Activated naive CD8-positive, alpha-beta T cell (primary cell): ENCODE results near the gene SUGP1.
"Not testable (repeated sequence)": the region's sequence is repeated elsewhere in the genome, so short reads cannot be mapped to it uniquely, and the experiment has no call there.

Experiments
- H3K27ac Mint-ChIP-seq: one replicate; pipeline ENCODE4 v1.8.0; 2021; ENCODE audit warnings: mixed read lengths
- H3K27me3 Mint-ChIP-seq: one replicate; pipeline ENCODE4 v1.8.0; 2021; ENCODE audit warnings: mixed read lengths
- H3K36me3 Mint-ChIP-seq: one replicate; pipeline ENCODE4 v1.8.0; 2021; ENCODE audit warnings: mixed read lengths
- H3K4me1 Mint-ChIP-seq: one replicate; pipeline ENCODE4 v1.8.0; 2021; ENCODE audit warnings: low read depth, mixed read lengths
- H3K4me3 Mint-ChIP-seq: one replicate; pipeline ENCODE4 v1.8.0; 2021; ENCODE audit warnings: mild to moderate bottlenecking, mixed read lengths
- H3K9me3 Mint-ChIP-seq: one replicate; pipeline ENCODE4 v1.8.0; 2021; ENCODE audit warnings: low read depth, mixed read lengths

SUGP1 gene

DNA sequence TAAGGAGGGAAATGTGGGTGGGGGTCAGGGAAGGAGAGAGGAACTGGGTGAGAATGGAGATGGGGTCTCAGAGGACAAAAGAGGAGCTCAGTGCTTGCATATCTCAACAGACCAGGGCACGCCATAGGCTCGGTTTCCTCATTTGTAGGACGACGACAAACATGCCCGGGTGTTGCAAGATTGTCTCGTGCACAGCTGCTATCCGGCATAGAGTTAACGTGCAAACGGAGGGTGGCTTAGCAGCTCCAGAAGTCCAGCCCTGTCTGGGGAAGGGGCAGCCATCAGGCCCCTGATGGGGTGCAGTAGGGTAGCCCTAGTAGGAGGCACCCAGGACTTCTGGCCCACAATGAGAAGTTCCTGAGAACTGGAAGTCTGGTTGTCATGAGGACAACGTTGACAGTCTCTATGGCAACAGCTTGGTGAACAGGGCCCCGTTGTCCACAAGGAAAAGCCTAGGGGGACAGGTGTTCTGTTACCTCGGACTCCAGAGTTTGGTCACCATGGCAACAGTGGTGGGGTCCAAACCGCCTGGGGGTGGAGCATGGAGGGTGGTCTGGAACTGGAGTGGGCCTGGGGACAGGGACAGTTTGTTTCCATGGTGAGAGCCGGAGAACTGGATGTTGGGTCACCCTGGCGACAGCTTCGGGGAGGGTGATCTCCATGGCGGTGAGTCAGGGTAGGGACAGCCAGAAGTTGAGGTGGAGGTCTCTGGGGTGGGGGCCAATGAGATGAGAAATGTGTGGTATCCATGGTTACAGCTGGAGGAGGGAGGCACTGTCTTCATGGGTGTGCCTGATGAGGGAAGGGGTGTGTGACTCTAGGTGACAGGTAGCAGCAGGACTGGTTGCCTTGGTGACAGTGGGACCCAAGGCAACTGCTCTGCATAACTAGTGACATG is 64.0 kb downstream of the SUGP1 start:
- Mint-ChIP-seq H3K36me3 (no peaks in the 10 kb centered on the region), H3K4me3 (no peak overlapping the region), H3K4me1 (peaks cover 4% of the 10 kb centered on the region), H3K27ac (no peak overlapping the region), H3K27me3 (peaks cover 33% of the 10 kb centered on the region), H3K9me3 (no peaks in the 10 kb centered on the region)

DNA sequence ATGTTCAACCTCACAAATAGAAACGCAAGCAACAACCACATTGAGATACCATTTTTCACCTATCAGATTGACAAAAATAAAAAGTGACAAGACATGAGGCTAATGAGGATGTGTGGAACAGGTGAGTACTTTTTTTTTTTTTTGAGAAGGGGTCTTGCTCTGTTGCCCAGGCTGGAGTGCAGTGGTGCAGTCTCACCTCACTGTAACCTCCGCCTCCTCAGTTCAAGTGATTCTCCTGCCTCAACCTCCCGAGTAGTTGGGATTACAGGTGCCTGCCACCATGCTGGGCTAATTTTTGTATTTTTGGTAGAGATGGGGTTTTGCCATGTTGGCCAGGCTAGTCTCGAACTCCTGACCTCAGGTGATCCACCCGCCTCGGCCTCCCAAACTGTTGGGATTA is 66.9 kb downstream of the SUGP1 start:
- not testable (repeated sequence) for H3K4me1 Mint-ChIP-seq, H3K27ac Mint-ChIP-seq, H3K4me3 Mint-ChIP-seq, H3K9me3 Mint-ChIP-seq, H3K36me3 Mint-ChIP-seq
- peaks cover 29% of the 10 kb centered on the region for H3K27me3 Mint-ChIP-seq

DNA sequence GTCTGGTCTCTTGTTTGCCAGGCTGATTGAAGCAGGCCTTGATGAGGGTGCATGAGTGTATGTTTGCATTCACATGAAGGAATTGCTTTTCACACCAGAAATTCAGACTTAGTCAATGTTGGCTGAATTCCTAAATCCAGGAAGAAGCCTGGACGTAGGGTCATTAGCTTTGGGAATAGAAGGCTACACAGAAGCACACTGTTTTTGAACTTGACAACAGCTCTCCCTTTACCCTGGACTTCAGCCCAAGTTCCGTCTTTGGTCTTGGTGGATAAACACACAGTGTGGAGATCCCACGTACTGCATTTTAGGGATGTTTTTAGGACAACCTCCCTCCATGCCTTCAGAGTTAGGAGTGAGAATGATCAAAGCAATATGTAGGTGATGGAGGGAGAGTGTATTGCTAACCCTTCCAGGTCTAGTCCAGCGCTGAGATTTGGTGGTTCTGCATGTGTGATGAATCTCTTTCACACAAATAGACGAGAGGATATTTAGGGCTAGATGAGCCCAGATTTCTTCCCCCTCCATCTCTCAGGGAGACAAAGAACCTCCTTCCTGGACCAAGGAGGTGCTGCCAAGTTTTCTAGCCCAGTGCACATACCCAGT is 70.0 kb downstream of the SUGP1 start:
- no peaks in the 10 kb centered on the region for H3K9me3 Mint-ChIP-seq
- peaks cover 19% of the 10 kb centered on the region for H3K27me3 Mint-ChIP-seq
- H3K4me3 Mint-ChIP-seq, result no peak overlapping the region
- no peaks in the 10 kb centered on the region for H3K4me1 Mint-ChIP-seq
- no peaks in the 10 kb centered on the region for H3K36me3 Mint-ChIP-seq
- H3K27ac Mint-ChIP-seq, result no peak overlapping the region

DNA sequence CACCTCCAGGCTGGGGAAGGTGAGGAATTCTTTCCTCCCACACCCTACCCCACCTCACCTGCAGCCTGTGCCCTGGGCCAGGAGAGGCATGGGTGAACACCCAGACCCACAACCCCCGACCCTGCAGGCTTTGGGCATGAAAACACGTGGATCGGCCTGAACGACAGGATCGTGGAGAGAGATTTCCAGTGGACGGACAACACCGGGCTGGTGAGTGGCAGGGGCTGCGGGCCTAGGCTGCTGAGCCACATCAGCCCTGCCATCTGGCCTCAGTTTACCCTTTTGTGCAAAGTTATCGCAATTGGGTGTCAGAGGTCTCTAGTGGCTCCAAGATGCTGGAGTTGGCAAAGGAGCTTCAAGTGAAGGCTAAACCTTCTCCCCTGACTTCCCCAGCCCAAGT is 79.8 kb downstream of the SUGP1 start:
- peaks cover 2% of the 10 kb centered on the region for H3K36me3 Mint-ChIP-seq

DNA sequence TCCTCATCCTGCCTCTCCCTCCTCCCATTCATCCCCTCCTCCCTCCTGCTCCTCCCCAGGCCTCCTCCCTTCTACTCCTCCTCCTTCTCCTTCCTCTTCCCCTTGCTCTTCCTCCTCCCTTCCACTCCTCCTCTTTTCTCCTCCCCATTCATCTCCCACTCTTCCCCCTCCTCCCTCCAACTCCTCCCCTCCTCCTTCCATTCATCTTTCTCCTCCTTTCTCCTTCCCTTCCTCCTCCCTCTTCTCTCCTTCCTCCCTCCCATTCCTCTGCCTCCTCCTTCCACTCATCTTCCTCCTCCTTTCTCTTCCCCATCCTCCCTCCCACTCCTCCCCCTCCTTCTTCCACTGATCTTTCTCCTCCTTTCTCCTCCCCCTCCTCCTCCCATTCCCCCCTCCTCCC is 80.6 kb downstream of the SUGP1 start:
- H3K4me3 Mint-ChIP-seq, result no peak overlapping the region
- peaks cover 6% of the 10 kb centered on the region for H3K9me3 Mint-ChIP-seq
- H3K27ac Mint-ChIP-seq, result no peak overlapping the region
- H3K4me1 Mint-ChIP-seq, result no peaks in the 10 kb centered on the region
- peaks cover 2% of the 10 kb centered on the region for H3K36me3 Mint-ChIP-seq
- peaks cover 15% of the 10 kb centered on the region for H3K27me3 Mint-ChIP-seq

More for the DNA sequence above, 79.8 kb downstream of the SUGP1 start:
- H3K4me3 Mint-ChIP-seq, result no peak overlapping the region
- H3K9me3 Mint-ChIP-seq, result peaks cover 6% of the 10 kb centered on the region
- H3K4me1 Mint-ChIP-seq, result no peaks in the 10 kb centered on the region
- H3K27ac Mint-ChIP-seq, result no peak overlapping the region
- peaks cover 15% of the 10 kb centered on the region for H3K27me3 Mint-ChIP-seq

DNA sequence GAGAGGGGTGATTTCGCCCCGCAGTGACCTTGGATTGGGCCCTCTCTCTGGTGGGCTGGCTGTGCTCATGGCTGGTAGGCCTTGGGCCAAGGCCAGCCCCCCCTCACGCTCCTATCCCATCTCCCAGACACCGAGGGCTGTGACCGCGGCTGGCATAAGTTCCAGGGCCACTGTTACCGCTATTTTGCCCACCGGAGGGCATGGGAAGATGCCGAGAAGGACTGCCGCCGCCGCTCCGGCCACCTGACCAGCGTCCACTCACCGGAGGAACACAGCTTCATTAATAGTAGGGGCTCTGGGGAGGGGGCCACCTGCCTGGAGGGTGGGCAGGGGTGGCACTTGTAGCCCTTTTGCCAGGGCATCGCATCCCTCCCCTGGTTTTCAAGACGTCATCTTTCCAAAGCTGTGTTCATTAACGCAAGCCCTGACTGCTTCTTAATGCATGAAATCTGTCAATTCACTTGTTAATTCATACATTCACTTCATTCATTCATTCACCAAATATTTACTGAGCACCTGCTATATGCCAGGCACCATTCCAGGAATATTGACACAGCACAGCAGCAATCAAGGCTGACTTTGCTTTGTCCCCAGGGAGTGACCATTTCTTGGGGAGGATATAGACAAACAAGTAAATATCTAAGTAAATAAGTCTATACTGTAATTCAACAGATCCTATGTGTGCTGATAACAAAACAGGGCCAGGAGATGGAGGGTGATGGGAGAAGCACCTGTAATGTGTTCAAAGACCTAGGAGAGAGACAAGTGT is 82.0 kb downstream of the SUGP1 start:
- no peak overlapping the region for H3K4me3 Mint-ChIP-seq
- H3K36me3 Mint-ChIP-seq, result peaks cover 2% of the 10 kb centered on the region
- peaks cover 6% of the 10 kb centered on the region for H3K9me3 Mint-ChIP-seq
- no peak overlapping the region for H3K27ac Mint-ChIP-seq
- no peaks in the 10 kb centered on the region for H3K4me1 Mint-ChIP-seq
- peaks cover 15% of the 10 kb centered on the region for H3K27me3 Mint-ChIP-seq

DNA sequence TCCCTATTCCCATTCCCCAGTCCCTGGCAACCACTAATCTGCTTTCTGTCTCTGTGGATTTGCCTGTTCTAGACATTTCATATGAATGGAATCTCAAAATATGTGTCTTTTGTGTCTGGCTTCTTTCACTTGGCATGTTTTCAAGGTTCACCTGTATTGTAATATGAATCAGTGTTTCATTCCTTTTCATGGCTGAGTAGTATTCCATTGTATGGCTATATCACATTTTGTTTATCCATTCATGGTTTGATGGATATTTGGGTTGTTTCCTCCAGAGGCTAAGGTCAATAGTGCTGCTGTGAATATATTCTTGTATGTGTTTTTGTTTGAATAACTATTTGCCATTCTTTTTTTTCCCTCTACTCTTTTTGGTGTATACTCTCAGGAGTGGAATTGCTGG is 84.1 kb downstream of the SUGP1 start:
- H3K36me3 Mint-ChIP-seq, result peaks cover 2% of the 10 kb centered on the region
- no peak overlapping the region for H3K4me3 Mint-ChIP-seq
- no peak overlapping the region for H3K27ac Mint-ChIP-seq
- peaks cover 6% of the 10 kb centered on the region for H3K9me3 Mint-ChIP-seq
- no peaks in the 10 kb centered on the region for H3K4me1 Mint-ChIP-seq
- peaks cover 14% of the 10 kb centered on the region for H3K27me3 Mint-ChIP-seq

DNA sequence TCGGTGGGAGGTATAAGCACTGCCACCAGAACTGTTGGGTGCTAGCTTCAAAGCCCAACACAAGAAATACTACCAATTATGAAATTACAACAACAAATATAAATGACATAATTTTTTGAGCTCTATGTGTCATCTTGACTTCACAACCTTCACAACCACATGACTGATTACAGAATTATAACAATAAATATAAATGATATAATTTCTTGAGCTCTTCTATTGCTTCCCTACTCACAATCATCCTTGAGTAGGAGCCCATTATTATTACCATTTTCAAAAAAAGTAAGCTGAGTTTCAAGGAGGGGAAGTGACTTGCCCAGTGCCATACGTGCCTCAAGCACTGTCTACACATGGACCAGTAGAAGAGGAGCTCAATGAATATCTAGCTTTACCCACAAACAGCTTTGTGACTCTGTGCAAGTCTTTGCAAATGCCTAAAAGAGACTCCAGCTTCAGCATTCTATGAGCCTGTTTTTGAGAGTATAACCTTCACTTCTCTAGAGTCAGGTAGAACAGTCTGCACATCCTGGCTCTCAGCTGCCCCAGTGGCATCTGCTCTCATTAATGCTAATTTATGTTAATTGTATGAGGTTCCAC is 86.0 kb downstream of the SUGP1 start:
- Mint-ChIP-seq H3K4me1 (no peaks in the 10 kb centered on the region), H3K4me3 (no peak overlapping the region), H3K9me3 (peaks cover 6% of the 10 kb centered on the region), H3K27ac (no peak overlapping the region), H3K36me3 (peaks cover 2% of the 10 kb centered on the region), H3K27me3 (peaks cover 10% of the 10 kb centered on the region)

DNA sequence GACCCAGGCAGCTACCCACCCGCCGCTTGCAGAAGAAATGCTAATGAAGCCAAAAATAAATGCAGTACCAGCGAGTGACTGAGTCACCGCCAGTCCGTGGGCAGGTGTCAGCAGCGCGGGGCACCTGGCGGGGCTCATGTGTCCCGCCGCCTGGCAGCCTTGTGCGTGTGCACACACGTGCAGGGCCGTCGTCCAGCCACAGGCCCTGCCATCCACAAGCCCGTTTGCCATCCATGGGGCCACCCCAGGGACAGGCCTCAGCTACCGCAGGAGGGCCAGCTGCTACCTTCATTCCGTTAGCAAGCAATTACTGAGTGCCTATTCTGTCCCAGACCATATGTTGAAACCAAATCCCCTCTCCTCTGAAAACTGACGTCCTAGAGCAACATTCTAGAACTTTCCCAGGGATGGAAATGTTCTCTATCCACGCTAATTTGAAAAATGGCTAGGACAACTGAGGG is 88.0 kb downstream of the SUGP1 start:
- Mint-ChIP-seq H3K9me3 (peaks cover 6% of the 10 kb centered on the region), H3K27ac (no peak overlapping the region), H3K27me3 (peaks cover 2% of the 10 kb centered on the region), H3K4me1 (no peaks in the 10 kb centered on the region), H3K36me3 (peaks cover 2% of the 10 kb centered on the region), H3K4me3 (no peak overlapping the region)

DNA sequence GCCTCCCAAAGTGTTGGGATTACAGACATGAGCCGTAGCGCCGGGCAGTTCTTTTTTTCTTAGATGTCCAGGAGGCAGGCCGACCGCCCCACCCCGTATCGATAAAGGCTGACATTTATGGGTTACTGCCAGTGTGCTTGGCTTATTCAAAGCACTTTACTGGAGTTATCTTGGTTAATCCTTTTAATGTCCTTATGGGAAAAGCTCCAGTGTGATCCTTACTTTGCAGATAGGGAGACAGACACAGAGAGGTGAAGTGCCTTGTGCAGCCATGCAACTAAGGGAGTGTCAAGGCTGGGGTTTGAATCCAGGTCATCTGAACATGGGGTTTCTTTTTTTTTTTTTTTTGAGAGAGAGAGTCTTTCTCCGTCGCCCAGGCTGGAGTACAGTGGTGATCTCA is 89.3 kb downstream of the SUGP1 start:
- no peaks in the 10 kb centered on the region for H3K36me3 Mint-ChIP-seq
- H3K4me1 Mint-ChIP-seq, result no peaks in the 10 kb centered on the region
- no peak overlapping the region for H3K4me3 Mint-ChIP-seq
- peaks cover 3% of the 10 kb centered on the region for H3K9me3 Mint-ChIP-seq
- peaks cover 2% of the 10 kb centered on the region for H3K27me3 Mint-ChIP-seq
- no peak overlapping the region for H3K27ac Mint-ChIP-seq

DNA sequence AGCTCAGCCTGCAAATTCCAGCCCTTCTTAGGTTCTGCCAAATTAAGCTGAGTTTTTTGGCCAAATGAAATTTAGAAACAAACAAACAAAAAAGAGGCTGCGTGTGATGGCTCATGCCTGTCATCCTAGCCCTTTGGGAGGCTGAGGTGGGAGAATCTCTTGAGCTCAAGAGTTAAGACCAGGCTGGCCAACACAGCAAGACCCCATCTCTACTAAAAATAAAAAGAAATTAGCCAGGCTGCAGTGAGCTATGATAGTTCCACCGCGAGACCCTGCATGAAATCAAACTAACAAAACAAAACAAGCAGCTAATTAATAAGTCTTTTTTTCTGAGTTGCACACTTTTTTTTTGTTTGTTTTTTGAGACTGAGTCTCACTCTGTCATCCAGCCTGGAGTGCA is 90.6 kb downstream of the SUGP1 start:
- H3K27me3 Mint-ChIP-seq, result peaks cover 2% of the 10 kb centered on the region
- H3K4me3 Mint-ChIP-seq, result no peak overlapping the region
- H3K9me3 Mint-ChIP-seq, result no peaks in the 10 kb centered on the region
- no peaks in the 10 kb centered on the region for H3K36me3 Mint-ChIP-seq
- H3K4me1 Mint-ChIP-seq, result peaks cover 4% of the 10 kb centered on the region
- H3K27ac Mint-ChIP-seq, result no peak overlapping the region

DNA sequence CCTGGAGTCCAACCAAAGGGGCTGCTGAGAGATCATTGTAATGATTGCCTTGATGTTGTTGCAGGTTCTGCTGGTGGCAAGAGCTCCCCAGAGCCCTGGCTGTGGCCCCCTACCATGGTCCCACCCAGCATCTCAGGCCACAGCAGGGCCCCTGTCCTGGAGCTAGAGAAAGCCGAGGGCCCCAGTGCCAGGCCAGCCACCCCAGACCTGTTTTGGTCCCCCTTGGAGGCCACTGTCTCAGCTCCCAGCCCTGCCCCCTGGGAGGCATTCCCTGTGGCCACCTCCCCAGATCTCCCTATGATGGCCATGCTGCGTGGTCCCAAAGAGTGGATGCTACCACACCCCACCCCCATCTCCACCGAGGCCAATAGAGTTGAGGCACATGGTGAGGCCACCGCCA is 93.1 kb downstream of the SUGP1 start:
- Mint-ChIP-seq H3K27ac (no peak overlapping the region), H3K4me3 (no peak overlapping the region), H3K36me3 (no peaks in the 10 kb centered on the region), H3K27me3 (peaks cover 2% of the 10 kb centered on the region), H3K4me1 (peaks cover 4% of the 10 kb centered on the region), H3K9me3 (no peaks in the 10 kb centered on the region)

DNA sequence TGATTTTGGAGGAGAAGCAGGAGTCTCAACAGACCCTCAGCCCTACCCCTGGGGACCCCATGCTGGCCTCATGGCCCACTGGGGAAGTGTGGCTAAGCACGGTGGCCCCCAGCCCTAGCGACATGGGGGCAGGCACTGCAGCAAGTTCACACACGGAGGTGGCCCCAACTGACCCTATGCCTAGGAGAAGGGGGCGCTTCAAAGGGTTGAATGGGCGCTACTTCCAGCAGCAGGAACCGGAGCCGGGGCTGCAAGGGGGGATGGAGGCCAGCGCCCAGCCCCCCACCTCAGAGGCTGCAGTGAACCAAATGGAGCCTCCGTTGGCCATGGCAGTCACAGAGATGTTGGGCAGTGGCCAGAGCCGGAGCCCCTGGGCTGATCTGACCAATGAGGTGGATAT is 93.6 kb downstream of the SUGP1 start:
- Mint-ChIP-seq H3K9me3 (no peaks in the 10 kb centered on the region), H3K4me3 (no peak overlapping the region), H3K36me3 (no peaks in the 10 kb centered on the region), H3K4me1 (peaks cover 4% of the 10 kb centered on the region), H3K27ac (no peak overlapping the region), H3K27me3 (peaks cover 2% of the 10 kb centered on the region)

DNA sequence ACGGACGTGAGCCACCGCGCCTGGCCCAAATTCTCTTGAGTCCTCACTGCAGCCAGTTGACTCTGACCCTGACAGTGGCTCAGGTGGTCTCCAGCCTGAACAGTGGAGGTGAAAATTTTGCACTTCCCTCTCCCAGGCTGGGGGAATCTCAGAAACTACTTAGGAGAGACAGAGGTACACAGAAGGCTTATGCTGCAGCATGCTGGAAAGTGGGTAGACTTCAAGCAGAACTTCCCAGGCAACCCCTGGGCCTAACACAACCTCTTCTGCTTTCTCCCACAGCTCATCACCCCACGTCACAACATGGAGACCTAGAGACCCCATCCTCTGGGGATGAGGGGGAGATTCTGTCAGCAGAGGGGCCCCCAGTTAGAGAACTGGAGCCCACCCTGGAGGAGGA is 94.1 kb downstream of the SUGP1 start:
- Mint-ChIP-seq H3K9me3 (no peaks in the 10 kb centered on the region), H3K4me1 (peaks cover 4% of the 10 kb centered on the region), H3K36me3 (no peaks in the 10 kb centered on the region), H3K27me3 (peaks cover 2% of the 10 kb centered on the region), H3K4me3 (no peak overlapping the region), H3K27ac (no peak overlapping the region)
